Activated T-cell treated with anti-CD3 and anti-CD28 coated beads for 48 hours (primary cell): ENCODE measurements around the gene IFT43.
"Not testable (repeated sequence)": the region's sequence is repeated elsewhere in the genome, so short reads cannot be mapped to it uniquely, and the experiment has no call there.

ENCODE experiments used
- DNase-seq: peaks from one replicate; pipeline ENCODE4 v3.0.0-alpha.2; 2020; ENCODE audit warnings: low read depth

Gene IFT43

GRCh38 chr14:75980856-75981255 lies 4.7 kb upstream of the IFT43 start:
- DNase-seq: no peak

- DNase-seq: peak; percentile 30
These were observed 3.9 kb upstream of the IFT43 start, which contains the start of gene TGFB3 for GRCh38 chr14:75981426-75982265. Gene TGFB3, minus strand, starts transcription at chr14:75981995. Its CDS starts 1,102 bp downstream, at chr14:75980893.

GRCh38 chr14:75982266-75983018 lies 3.1 kb upstream of the IFT43 start:
- peak; percentile 68 for DNase-seq

- no peak for DNase-seq
These were observed 2.6 kb upstream of the IFT43 start for GRCh38 chr14:75983019-75983358.

- DNase-seq: no peak
These were observed 889 bp upstream of the IFT43 start for GRCh38 chr14:75984674-75985073.

- DNase-seq: no peak
These were observed 839 bp downstream of the IFT43 start for GRCh38 chr14:75986439-75986765.

- no peak for DNase-seq
These were observed 1.8 kb downstream of the IFT43 start for GRCh38 chr14:75987201-75987970.

- DNase-seq: no peak
These were observed 3.6 kb downstream of the IFT43 start for GRCh38 chr14:75989134-75989533.

GRCh38 chr14:75990297-75990696 lies 4.7 kb downstream of the IFT43 start:
- no peak for DNase-seq

- no peak for DNase-seq
These were observed 6.2 kb downstream of the IFT43 start for GRCh38 chr14:75991753-75992152.

- DNase-seq: no peak
These were observed 8.0 kb downstream of the IFT43 start for GRCh38 chr14:75993567-75994041.

- no peak for DNase-seq
These were observed 9.9 kb downstream of the IFT43 start for GRCh38 chr14:75995372-75996041.

- no peak for DNase-seq
These were observed 10.9 kb downstream of the IFT43 start for GRCh38 chr14:75996488-75996887.

- no peak for DNase-seq
These were observed 14.1 kb downstream of the IFT43 start for GRCh38 chr14:75999511-76000190.

- DNase-seq: no peak
These were observed 16.8 kb downstream of the IFT43 start for GRCh38 chr14:76002383-76002782.

GRCh38 chr14:76006253-76006652 lies 20.7 kb downstream of the IFT43 start:
- DNase-seq: no peak

GRCh38 chr14:76007379-76007778 lies 21.8 kb downstream of the IFT43 start:
- DNase-seq: no peak

- DNase-seq: no peak
These were observed 22.3 kb downstream of the IFT43 start for GRCh38 chr14:76007852-76008251.

- DNase-seq: not testable (repeated sequence)
These were observed 24.1 kb downstream of the IFT43 start for GRCh38 chr14:76009627-76010026.

- DNase-seq: no peak
These were observed 26.4 kb downstream of the IFT43 start for GRCh38 chr14:76011930-76012329.

GRCh38 chr14:76012354-76012753 lies 26.8 kb downstream of the IFT43 start:
- DNase-seq: no peak
